H9 (cell line): ENCODE data around the gene FBN3. TPM values are rescaled to one million over a fixed set of nuclear protein-coding genes. Genes with fewer than 3 reads are reported as not detected.
A peak's percentile ranks its signal among the peaks of the same experiment; 100 is the strongest.

Source experiments
- DNase-seq: peaks from one replicate; pipeline ENCODE4 v3.0.0-alpha.2; 2017
- H2AFZ ChIP-seq: one replicate; pipeline ENCODE4 v1.6.1; 2013; ENCODE audit warnings: mild to moderate bottlenecking, low read length, control low read depth, moderate library complexity
- H2AK5ac ChIP-seq: 2 replicates; pipeline ENCODE4 v1.6.1; 2013; ENCODE audit warnings: low read length, control low read depth, mixed read lengths; ENCODE audit not compliant: insufficient read length
- H2BK120ac ChIP-seq: one replicate; pipeline ENCODE4 v1.6.1; 2013; ENCODE audit warnings: low read depth, mild to moderate bottlenecking, low read length, control low read depth, inconsistent platforms; ENCODE audit not compliant: poor library complexity, severe bottlenecking
- H2BK12ac ChIP-seq: 2 replicates; pipeline ENCODE4 v1.6.1; 2013; ENCODE audit warnings: low read length, control low read depth, mixed read lengths, low read depth; ENCODE audit not compliant: insufficient read length
- H2BK15ac ChIP-seq: 2 replicates; pipeline ENCODE4 v1.6.1; 2013; ENCODE audit warnings: low read depth, low read length, control low read depth
- H2BK20ac ChIP-seq: one replicate; pipeline ENCODE4 v1.6.1; 2013; ENCODE audit warnings: low read depth, mild to moderate bottlenecking, low read length, control low read depth, inconsistent platforms; ENCODE audit not compliant: poor library complexity, severe bottlenecking
- H2BK5ac ChIP-seq: 2 replicates; pipeline ENCODE4 v1.6.1; 2013; ENCODE audit warnings: low read length, control low read depth, mixed read lengths; ENCODE audit not compliant: insufficient read length
- H3K14ac ChIP-seq: 2 replicates; pipeline ENCODE4 v1.6.1; 2013; ENCODE audit warnings: low read length, control low read depth; ENCODE audit not compliant: insufficient read depth
- H3K18ac ChIP-seq: 2 replicates; pipeline ENCODE4 v1.6.1; 2013; ENCODE audit warnings: low read depth, mild to moderate bottlenecking, mixed read lengths, low read length, control low read depth; ENCODE audit not compliant: insufficient read length
- H3K23ac ChIP-seq: 2 replicates; pipeline ENCODE4 v1.6.1; 2013; ENCODE audit warnings: low read length, control low read depth, mixed read lengths, low read depth; ENCODE audit not compliant: insufficient read length
- H3K23me2 ChIP-seq: 2 replicates; pipeline ENCODE4 v1.6.1; 2013; ENCODE audit warnings: low read depth, mild to moderate bottlenecking, mixed read lengths, low read length, control low read depth; ENCODE audit not compliant: insufficient read length, poor library complexity, severe bottlenecking
- H3K27ac ChIP-seq: 2 replicates; pipeline ENCODE4 v1.5.1; 2013; ENCODE audit warnings: low read length, control low read depth, mixed read lengths, low read depth; ENCODE audit not compliant: insufficient read length
- H3K27me3 ChIP-seq: 2 replicates; pipeline ENCODE4 v1.6.1; 2013; ENCODE audit warnings: low read length, control low read depth, inconsistent platforms; ENCODE audit not compliant: insufficient read depth
- H3K4ac ChIP-seq: 2 replicates; pipeline ENCODE4 v1.6.1; 2013; ENCODE audit warnings: low read depth, mild to moderate bottlenecking, control low read depth, inconsistent platforms, low read length, moderate library complexity
- H3K4me1 ChIP-seq: 2 replicates; pipeline ENCODE4 v1.6.1; 2013; ENCODE audit warnings: low read length, control low read depth, inconsistent platforms; ENCODE audit not compliant: insufficient read depth
- H3K4me2 ChIP-seq: 2 replicates; pipeline ENCODE4 v1.6.1; 2013; ENCODE audit warnings: low read length, control low read depth, mixed read lengths; ENCODE audit not compliant: insufficient read length, insufficient read depth
- H3K56ac ChIP-seq: 2 replicates; pipeline ENCODE4 v1.6.1; 2013; ENCODE audit warnings: low read depth, mild to moderate bottlenecking, mixed read lengths, low read length, control low read depth; ENCODE audit not compliant: insufficient read length
- H3K79me1 ChIP-seq: 2 replicates; pipeline ENCODE4 v1.6.1; 2013; ENCODE audit warnings: low read depth, mild to moderate bottlenecking, moderate library complexity, low read length, control low read depth, inconsistent platforms; ENCODE audit not compliant: insufficient read depth, poor library complexity, severe bottlenecking
- H3K79me2 ChIP-seq: 2 replicates; pipeline ENCODE4 v1.6.1; 2013; ENCODE audit warnings: low read length, control low read depth, inconsistent platforms; ENCODE audit not compliant: insufficient read depth
- H3K9ac ChIP-seq: 2 replicates; pipeline ENCODE4 v1.6.1; 2013; ENCODE audit warnings: low read length, control low read depth, mixed read lengths; ENCODE audit not compliant: insufficient read length; ENCODE audit errors: extremely low read depth
- H3K9me3 ChIP-seq: one replicate; pipeline ENCODE4 v1.6.1; 2013; ENCODE audit warnings: low read depth, low read length, inconsistent platforms; ENCODE audit not compliant: control insufficient read depth
- H3T11ph ChIP-seq: one replicate; pipeline ENCODE4 v1.6.1; 2013; ENCODE audit warnings: mild to moderate bottlenecking, low read length, control low read depth, inconsistent platforms
- H4K20me1 ChIP-seq: one replicate; pipeline ENCODE4 v1.6.1; 2013; ENCODE audit not compliant: control insufficient read depth, insufficient read length, insufficient read depth
- H4K5ac ChIP-seq: 2 replicates; pipeline ENCODE4 v1.6.1; 2013; ENCODE audit warnings: low read depth, mild to moderate bottlenecking, mixed read lengths, low read length, control low read depth; ENCODE audit not compliant: insufficient read length
- H4K8ac ChIP-seq: replicated peaks from 2 replicates; pipeline ENCODE4 v1.6.1; 2013; ENCODE audit warnings: low read length, control low read depth, mixed read lengths, low read depth; ENCODE audit not compliant: insufficient read length
- H4K91ac ChIP-seq: 2 replicates; pipeline ENCODE4 v1.6.1; 2013; ENCODE audit warnings: low read depth, mild to moderate bottlenecking, moderate library complexity, mixed read lengths, low read length, control low read depth; ENCODE audit not compliant: insufficient read length
- H3K27ac Mint-ChIP-seq, 3 experiments: 2 replicates in 2 of 3; 3 replicates in 1 of 3; pipeline ENCODE4 v1.8.0; 2020 to 2021; ENCODE audit warnings: mixed read lengths in 3 of 3, mild to moderate bottlenecking in 1 of 3, moderate library complexity in 1 of 3
- H3K27me3 Mint-ChIP-seq: 2 replicates; pipeline ENCODE4 v1.8.0; 2021; ENCODE audit warnings: low read depth, mild to moderate bottlenecking, moderate library complexity, mixed read lengths
- H3K36me3 Mint-ChIP-seq, 3 experiments: 2 replicates in 2 of 3; 3 replicates in 1 of 3; pipeline ENCODE4 v1.8.0; 2020 to 2021; ENCODE audit warnings: low read depth in 3 of 3, mixed read lengths in 3 of 3; ENCODE audit not compliant: insufficient read depth in 1 of 3
- H3K4me1 Mint-ChIP-seq, 2 experiments: 2 replicates each; pipeline ENCODE4 v1.8.0; 2020; ENCODE audit warnings: mixed read lengths in 2 of 2
- H3K4me3 Mint-ChIP-seq, 2 experiments: 2 replicates in 1 of 2; 3 replicates in 1 of 2; pipeline ENCODE4 v1.8.0; 2020 to 2021; ENCODE audit warnings: mild to moderate bottlenecking in 2 of 2, mixed read lengths in 2 of 2, moderate library complexity in 1 of 2
- H3K9me3 Mint-ChIP-seq, 2 experiments: 2 replicates in 1 of 2; 3 replicates in 1 of 2; pipeline ENCODE4 v1.8.0; 2020; ENCODE audit warnings: mild to moderate bottlenecking in 2 of 2, mixed read lengths in 2 of 2, moderate library complexity in 1 of 2
- CTCF ChIP-seq: fragments of 200-600 bp; sonication (generic); conservative IDR thresholded peaks from 3 replicates; pipeline ENCODE4 v1.8.0; 2021; ENCODE audit warnings: antibody characterized with exemption, mild to moderate bottlenecking
- WGBS: extraction: QIAGEN DNeasy Blood & Tissue Kit; methylation state at CpG from one replicate; pipeline ENCODE4 v1.1.7; 2013; ENCODE audit warnings: missing lambda C conversion rate, low lambda C conversion rate, mixed read lengths; ENCODE audit not compliant: insufficient read length; ENCODE audit errors: extremely low coverage; 5-methylcytosine and 5-hydroxymethylcytosine counted together
- total RNA-seq: library from RNA; stranded (reverse); gene quantifications from 2 replicates; pipeline ENCODE4 v1.2.1, GENCODE V29; 2021

FBN3 gene
- total RNA-seq, 1 experiment from 2014 or later, result 31.0 TPM

- Histone ChIP-seq H3K9ac (no peak overlapping the region), H4K91ac (no peak overlapping the region), H3K56ac (no peak overlapping the region), H4K8ac (no peak overlapping the region), H3T11ph (no peak overlapping the region), H3K27ac (no peak overlapping the region), H3K23me2 (no peaks in the 10 kb centered on the region), H2AFZ (no peak overlapping the region), H3K14ac (no peak overlapping the region), H3K79me2 (no peaks in the 10 kb centered on the region), H3K27me3 (no peaks in the 10 kb centered on the region), H4K5ac (no peak overlapping the region), H3K4ac (no peak overlapping the region), H2BK5ac (no peak overlapping the region), H3K18ac (no peak overlapping the region), H2BK20ac (no peak overlapping the region), H2AK5ac (no peak overlapping the region), H3K79me1 (no peaks in the 10 kb centered on the region), H3K4me2 (no peak overlapping the region), H2BK12ac (no peak overlapping the region), H3K4me1 (no peaks in the 10 kb centered on the region), H3K23ac (no peak overlapping the region), H2BK15ac (no peak overlapping the region), H2BK120ac (no peak overlapping the region), H4K20me1 (no peaks in the 10 kb centered on the region), H3K9me3 (no peaks in the 10 kb centered on the region)
- no peak overlapping the region for H3K27ac Mint-ChIP-seq
- no peak overlapping the region for H3K4me3 Mint-ChIP-seq
- peak; percentile 38; the same call in 2 of the 3 replicates for TF ChIP-seq CTCF
- no CpG with 5 or more reads among the region's 15 CpGs for WGBS
- H3K27me3 Mint-ChIP-seq, result 0 out of 2 replicates have a peak, but pooled peaks cover 2% of the 10 kb centered on the region
- H3K9me3 Mint-ChIP-seq, result peaks cover 16 to 20% of the 10 kb centered on the region in 2 experiments
- DNase-seq, result no peak
- no peaks in the 10 kb centered on the region for H3K4me1 Mint-ChIP-seq
- peaks cover 46 to 56% (median 53%) of the 10 kb centered on the region in 3 experiments for H3K36me3 Mint-ChIP-seq
Measured at GRCh38 chr19:8071912-8072311, 77.5 kb downstream of the FBN3 start.
